ENCODE measurements around the gene SNTA1. TPM values are rescaled to one million over a fixed set of nuclear protein-coding genes. Genes with fewer than 3 reads are reported as not detected.
"Not testable (repeated sequence)": the region's sequence is repeated elsewhere in the genome, so short reads cannot be mapped to it uniquely, and the experiment has no call there.

Gene SNTA1
- 2.5 and 3.2 TPM in 2 replicates for total RNA-seq (2014; rRNA removed; shearing (Covaris generic))

- DNase-seq (ENCODE audit: low read depth), result peak; percentile 83
Measured at GRCh38 chr20:33443512-33444239, at the start of gene SNTA1. TSS of gene SNTA1 (minus strand) at chr20:33443763. CDS start at chr20:33443620, 143 bp downstream.

- DNase-seq (ENCODE audit: low read depth), result no peak
Measured at GRCh38 chr20:33490934-33491656, 47.5 kb upstream of the SNTA1 start.

GRCh38 chr20:33490023-33490933 lies 46.7 kb upstream of the SNTA1 start, which contains the start of gene CBFA2T2:
TSS of gene CBFA2T2 (plus strand) at chr20:33490096. CDS start at chr20:33490268, 172 bp downstream.
- DNase-seq (ENCODE audit: low read depth), result no peak

- DNase-seq (ENCODE audit: low read depth), result peak; percentile 97
Measured at GRCh38 chr20:33489495-33490022, 46.0 kb upstream of the SNTA1 start.

DNA sequence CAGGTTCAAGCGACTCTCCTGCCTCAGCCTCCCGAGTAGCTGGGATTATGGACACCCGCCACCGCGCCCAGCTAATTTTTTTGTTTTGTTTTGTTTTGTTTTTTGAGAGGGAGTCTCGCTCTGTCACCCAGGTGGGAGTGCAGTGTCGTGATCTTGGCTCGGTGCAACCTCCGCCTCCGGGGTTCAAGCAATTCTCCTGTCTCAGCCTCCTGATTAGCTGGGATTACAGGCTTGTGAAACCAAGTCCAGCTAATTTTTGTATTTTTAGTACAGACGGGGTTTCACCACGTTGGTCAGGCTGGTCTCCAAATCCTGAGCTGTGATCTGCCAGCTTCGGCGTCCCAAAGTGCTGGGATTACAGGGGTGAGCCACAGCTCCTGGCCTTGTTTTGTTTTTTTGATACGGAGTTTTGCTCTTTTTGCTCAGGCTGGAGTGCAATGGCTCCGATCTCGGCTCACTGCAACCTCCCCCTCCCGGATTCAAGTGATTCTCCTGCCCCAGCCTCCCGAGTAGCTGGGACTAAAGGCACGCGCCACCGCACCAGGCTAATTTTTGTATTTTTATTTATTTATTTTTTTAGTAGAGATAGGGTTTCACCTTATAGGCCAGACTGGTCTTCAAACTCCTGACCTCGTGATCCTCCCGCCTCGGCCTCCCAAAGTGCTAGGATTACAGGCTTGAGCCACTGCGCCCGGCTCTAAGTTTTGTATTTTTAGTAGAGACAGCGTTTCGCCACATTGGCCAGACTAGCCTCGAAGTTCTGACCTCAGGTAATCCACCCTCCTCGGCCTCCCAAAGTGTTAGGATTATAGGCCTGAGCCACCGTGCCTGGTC lies 45.3 kb upstream of the SNTA1 start:
- DNase-seq (ENCODE audit: low read depth), result not testable (repeated sequence)

DNA sequence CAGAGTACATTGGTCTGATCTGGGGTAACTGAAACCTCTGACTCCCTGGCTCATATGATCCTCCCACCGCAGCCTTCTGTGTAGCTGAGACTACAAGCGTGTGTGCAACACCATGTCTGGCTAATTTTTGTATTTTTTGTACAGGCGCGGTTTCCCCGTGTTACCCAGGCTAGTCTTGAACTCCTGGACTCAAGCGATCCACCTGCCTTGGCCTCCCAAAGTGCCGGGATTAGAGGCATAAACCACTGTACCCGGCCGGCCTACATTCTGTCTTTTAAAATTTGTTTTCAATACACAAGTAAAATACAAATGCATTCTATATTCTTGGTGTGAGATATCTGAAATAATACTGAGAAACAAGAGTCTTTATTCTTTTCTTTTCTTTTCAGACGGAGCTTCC lies 44.6 kb upstream of the SNTA1 start:
- DNase-seq (ENCODE audit: low read depth), result no peak

DNA sequence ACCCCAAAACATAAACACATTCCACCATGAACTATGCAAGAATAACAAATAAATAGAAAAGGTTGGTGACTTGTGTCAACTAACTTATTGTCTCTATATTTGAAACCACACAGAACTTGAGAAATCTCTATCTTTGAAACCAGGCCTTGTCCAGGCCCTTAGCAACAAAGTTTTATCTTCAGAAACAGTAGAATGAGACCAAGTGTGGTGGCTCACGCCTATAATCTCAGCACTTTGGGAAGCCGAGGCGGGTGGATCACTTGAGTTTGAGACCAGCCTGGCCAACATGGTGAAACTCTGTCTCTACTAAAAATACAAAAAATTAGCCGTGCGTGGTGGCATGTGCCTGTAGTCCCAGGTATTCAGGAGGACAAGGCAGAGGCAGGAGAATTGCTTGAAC lies 39.6 kb upstream of the SNTA1 start:
- not testable (repeated sequence) for DNase-seq (ENCODE audit: low read depth)

- no peak for DNase-seq (ENCODE audit: low read depth)
Measured at GRCh38 chr20:33482581-33482980, 39.0 kb upstream of the SNTA1 start.

DNA sequence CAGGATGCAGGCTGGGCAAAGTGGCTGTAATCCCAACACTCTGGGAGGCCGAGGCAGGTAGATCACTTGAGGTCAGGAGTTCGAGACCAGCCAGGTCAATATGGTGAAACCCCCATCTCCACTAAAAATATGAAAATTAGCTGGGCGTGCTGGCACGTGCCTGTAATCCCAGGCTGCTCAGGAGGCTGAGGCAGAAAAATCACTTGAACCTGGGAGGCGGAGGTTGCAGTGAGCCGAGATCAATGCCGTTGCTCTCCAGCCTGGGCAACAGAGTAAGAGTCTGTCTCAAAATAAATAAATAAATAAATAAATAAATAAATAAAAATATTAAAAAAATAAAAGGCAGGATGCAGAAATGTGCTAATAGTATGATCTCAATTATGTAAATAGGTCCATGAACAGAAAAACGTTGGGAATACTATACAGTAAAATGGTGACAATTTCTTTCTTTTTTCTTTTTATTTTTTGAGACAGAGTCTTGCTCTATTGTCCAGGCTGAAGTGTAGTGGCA lies 37.9 kb upstream of the SNTA1 start:
- no peak for DNase-seq (ENCODE audit: low read depth)

- DNase-seq (ENCODE audit: low read depth), result no peak
Measured at GRCh38 chr20:33480048-33480447, 36.5 kb upstream of the SNTA1 start.

DNA sequence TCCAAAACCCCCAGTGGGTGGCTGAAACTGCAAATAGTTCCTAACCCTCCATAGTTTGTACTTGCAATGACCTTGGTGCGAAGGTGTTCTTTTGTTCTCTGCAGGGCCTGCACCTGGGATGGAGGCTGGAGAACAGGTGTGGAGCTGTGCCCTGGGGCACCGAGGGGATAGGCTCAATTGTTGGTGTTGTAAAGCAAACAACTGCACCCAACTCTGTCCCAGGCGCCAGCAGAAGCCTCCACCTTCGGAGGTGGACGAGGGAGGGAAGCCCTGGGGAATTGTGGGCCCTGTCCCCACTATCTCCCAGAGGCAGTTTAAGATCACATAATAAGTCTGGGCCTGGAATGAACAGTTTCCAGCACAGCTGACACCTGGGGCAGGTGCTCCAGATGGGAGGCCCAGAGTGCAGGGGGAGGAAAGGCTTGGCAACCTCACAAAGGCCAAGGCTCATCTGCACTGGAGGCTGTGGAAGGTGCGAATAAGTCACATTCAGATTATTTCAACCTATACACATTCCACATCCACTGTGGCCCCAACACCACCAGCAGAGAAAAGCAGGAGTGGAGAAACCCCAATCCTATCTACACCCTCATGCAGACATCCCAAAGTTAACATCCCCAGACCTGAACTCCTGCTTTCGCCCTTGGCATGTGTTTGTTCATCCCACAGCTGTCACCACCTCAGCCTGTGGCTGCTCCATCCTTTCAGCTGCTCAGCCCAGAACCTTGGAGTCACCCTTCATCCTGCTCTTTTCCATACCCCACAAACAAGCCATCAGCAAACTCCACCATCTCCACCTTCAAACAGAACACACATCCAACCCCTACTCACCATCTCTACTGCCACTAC lies 34.0 kb upstream of the SNTA1 start:
- no peak for DNase-seq (ENCODE audit: low read depth)

DNA sequence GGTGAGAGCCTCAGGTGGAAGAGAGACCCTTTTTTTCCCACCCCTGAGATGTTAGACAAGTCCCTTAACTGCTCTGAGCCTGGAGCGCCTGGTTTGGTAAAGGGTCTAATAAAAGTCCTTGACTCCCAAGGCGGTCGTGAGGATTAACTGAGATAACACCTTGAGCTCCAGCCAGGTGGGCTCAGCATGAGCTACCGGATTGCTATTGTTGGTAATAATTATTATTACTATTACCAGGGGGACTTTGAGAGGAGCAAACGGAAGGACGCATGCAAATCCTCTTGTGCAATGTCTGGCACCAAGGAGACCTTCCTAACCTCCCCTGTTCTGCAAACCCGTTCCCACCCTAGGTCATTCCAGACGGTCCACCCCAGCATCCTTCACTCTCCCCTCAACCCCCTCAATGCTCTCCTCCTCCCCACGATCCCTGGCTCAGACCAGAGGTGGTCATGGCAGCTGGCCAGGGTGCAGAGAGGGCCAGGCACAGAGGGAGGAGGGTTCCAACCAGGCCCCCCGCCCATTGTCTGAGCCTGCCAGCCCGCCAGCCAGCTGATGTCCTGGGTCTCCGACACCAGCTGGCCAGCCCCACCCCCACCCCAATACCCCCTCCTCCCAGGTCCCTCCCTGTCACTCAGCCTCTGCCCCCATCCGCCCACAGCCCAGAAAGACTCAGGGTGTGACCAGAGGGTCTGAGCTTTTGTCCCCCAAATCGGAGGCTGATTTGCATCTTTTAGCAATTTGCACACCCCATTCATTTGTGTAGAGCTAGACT lies 32.0 kb upstream of the SNTA1 start:
- no peak for DNase-seq (ENCODE audit: low read depth)

- DNase-seq (ENCODE audit: low read depth), result no peak
Measured at GRCh38 chr20:33474963-33475362, 31.4 kb upstream of the SNTA1 start.

DNA sequence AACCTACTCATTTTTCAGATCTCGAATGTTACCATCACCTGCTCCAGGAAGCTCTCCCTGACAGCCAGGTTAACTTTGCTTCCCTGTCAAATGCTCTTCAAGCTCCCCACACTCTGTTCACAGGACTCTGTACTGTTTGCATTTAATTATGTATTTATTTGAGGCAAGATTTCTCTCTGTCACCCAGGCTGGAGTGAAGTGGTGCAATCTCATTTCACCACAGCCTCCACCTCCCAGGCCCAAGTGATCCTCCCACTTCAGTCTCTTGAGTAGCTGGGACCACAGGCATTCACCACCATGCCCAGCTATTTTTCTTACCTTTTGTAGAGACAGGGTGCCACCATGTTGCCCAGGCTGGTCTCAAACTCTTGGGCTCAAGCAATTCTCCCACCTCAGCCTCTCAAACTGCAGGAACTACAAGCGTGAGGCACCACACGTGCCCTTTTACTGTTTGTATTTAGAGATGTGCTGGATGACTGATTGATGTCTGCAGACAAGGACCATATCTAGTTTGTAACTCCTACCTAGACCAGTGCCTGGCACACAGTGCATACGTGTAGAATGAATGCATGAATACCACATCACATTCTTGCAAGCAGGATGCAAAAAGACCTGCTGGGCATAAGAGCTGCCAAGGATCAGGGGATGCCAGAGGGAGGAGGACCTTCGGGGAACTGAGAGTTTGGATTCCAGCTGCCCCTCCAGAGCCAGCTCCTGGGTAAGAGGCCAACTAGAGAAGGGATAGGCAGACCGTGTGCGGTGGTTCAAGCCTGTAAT lies 30.7 kb upstream of the SNTA1 start:
- no peak for DNase-seq (ENCODE audit: low read depth)

GRCh38 chr20:33472868-33473435 lies 29.4 kb upstream of the SNTA1 start:
- no peak for DNase-seq (ENCODE audit: low read depth)

- no peak for DNase-seq (ENCODE audit: low read depth)
Measured at GRCh38 chr20:33470866-33471265, 27.3 kb upstream of the SNTA1 start.

DNA sequence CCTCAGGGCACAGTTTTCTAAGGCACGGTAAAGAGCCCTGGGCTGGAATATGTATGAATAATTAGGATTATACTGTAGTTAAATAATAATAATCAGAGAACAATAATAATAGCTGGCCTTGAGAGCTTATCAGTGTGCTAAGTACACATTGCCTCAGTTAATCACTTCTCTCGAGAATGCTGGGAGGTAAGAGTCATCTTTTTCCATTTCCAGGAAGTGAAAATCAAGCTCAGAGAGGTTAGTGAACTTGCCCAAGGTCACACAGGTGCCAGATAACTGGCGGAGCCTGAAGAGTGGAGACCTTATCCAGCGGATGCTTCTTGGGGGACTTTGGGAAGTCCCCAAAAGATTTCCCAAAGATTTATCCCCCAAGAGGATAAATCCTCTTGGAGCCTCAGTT lies 26.9 kb upstream of the SNTA1 start:
- DNase-seq (ENCODE audit: low read depth), result no peak

DNA sequence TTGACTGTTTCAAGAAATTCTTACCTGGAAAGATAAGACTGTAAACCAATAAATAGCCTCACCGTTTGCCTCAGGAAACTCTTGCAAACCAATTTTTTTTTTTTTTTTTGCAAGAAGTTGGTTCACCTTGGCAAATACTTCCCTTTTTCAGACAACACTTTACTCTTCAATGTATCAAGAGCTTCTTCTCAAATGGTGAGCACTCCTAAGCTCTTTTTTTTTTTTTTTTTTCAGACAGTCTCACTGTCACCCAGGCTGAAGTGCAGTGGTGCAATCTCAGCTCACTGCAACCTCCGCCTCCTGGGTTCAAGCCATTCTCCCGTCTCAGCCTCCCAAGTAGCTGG lies 22.7 kb upstream of the SNTA1 start:
- DNase-seq (ENCODE audit: low read depth), result no peak
